Muscle of leg (tissue), 11 donors: ENCODE results near the gene ZNF296. TPM values are rescaled to one million over a fixed set of nuclear protein-coding genes. Genes with fewer than 3 reads are reported as not detected.

ENCODE experiments used
- DNase-seq: peaks from one replicate; pipeline ENCODE4 v3.0.0; 2013
- H3K27ac ChIP-seq: one replicate; pipeline ENCODE4 v1.5.1; 2013; ENCODE audit warnings: mild to moderate bottlenecking, low read length, control low read depth
- H3K27me3 ChIP-seq: one replicate; pipeline ENCODE4 v1.6.1; 2013; ENCODE audit warnings: low read length; ENCODE audit not compliant: control insufficient read depth, insufficient read depth
- H3K36me3 ChIP-seq: one replicate; pipeline ENCODE4 v1.6.1; 2013; ENCODE audit warnings: low read length; ENCODE audit not compliant: control insufficient read depth, insufficient read depth
- H3K4me1 ChIP-seq: one replicate; pipeline ENCODE4 v1.6.1; 2013; ENCODE audit warnings: low read length; ENCODE audit not compliant: control insufficient read depth, insufficient read depth
- H3K4me3 ChIP-seq: one replicate; pipeline ENCODE4 v1.5.1; 2013; ENCODE audit warnings: low read length, control low read depth
- H3K9me3 ChIP-seq: replicated peaks from 2 replicates; pipeline ENCODE4 v1.6.1; 2013; ENCODE audit warnings: low read depth, low read length; ENCODE audit not compliant: control insufficient read depth
- WGBS: methylation state at CpG from one replicate; pipeline ENCODE4 v1.1.5; 2013; ENCODE audit warnings: missing lambda C conversion rate; ENCODE audit not compliant: insufficient coverage; 5-methylcytosine and 5-hydroxymethylcytosine counted together
- polyA plus RNA-seq, 8 donors: library from polyadenylated mRNA; unstranded; fragments of 120-200 nt; gene quantifications; one replicate each; pipeline versions ENCODE4 v1.2.1 to v1.2.3, GENCODE V29; 2013; ENCODE audit warnings: inconsistent platforms in 1 of 8, low replicate concordance in 1 of 8; ENCODE audit not compliant: insufficient read length in 8 of 8, insufficient read depth in 1 of 8
- total RNA-seq: library from RNA; stranded (reverse); fragments of 120-200 nt; gene quantifications from one replicate; pipeline ENCODE4 v1.2.4, GENCODE V29; 2013

ZNF296 gene
- total and polyA plus RNA-seq, 9 donors, result 0.13 to 1.5 (median 0.65) TPM

DNA sequence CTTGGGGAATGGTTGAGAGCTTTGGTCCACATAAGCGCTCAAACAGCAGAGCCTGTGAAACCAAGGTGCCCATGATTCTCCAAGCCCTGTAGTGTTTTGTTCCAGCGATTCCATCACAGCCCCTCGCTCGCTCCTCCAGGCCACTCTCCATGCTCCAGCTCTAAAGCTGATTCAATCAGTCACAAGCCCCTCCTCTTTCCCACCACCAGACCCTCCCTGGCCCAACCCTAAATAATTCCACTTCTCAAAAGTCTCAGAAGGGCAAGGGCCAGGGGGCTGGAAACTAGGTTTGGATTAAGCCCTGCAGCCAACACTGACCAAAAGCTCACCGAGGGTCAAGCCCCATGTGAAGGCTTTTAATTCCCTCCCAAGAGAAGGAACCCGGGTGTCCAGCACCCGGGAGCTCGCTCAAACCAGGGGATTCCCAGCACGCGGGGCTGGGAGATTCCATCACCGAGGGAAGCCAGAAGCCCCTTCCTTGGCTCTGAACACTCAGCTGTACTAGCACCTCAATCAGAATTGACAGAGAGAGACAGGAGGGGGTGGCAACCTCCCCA is 1.5 kb downstream of the ZNF296 start:
- Histone ChIP-seq H3K9me3 (no peaks in the 10 kb centered on the region), H3K27ac (no peak overlapping the region), H3K27me3 (peaks cover 4% of the 10 kb centered on the region), H3K4me1 (peaks cover 31% of the 10 kb centered on the region), H3K36me3 (peaks cover 17% of the 10 kb centered on the region), H3K4me3 (no peak overlapping the region)
- no peak for DNase-seq
- 45% methylated on average over 8 of the region's 11 CpGs for WGBS

DNA sequence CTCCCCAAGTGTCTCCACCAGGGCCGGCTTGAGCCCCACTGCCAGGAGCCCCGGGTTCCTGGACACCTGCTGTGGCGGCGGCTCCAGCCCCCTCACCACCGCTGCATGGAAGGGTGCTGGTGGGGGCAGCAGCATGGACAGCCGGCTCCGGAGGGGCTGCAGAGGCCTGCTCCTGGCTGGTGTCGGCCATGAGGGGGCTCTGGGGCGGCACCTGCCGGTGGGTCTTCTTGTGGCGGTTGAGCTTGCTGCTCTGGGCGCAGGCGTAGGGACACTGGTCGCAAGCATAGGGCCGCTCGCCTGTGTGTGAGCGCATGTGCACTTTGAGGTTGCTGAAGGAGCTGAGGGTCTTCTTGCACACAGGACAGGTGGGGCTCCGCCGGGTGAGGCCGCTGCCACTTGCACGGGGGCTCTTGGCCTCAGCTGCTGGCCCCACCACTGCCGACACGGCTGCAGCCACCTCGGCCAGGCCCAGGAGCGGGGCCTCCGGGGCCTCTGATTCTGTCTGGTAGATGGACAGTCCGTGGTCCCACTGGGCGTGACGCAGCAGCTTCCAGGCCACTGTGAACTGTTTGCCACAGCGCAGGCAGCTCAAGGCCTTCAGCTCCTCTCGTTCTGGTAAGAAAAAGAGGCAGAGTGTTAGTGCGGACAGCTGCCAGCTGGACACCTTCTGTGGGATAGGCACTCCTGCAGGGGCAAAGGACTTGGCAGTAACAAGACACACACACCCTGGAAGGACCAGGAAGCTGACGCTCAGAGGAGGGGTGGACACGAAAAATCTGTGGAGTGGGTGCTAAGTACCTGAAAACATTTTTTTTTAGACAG is 4.1 kb downstream of the ZNF296 start:
- H3K27ac ChIP-seq, result no peak overlapping the region
- H3K36me3 ChIP-seq, result peaks cover 36% of the 10 kb centered on the region
- WGBS, result 83% methylated on average over 30 of the region's 34 CpGs
- no peak overlapping the region for H3K4me3 ChIP-seq
- DNase-seq, result no peak
- H3K4me1 ChIP-seq, result peaks cover 25% of the 10 kb centered on the region
- peaks cover 4% of the 10 kb centered on the region for H3K27me3 ChIP-seq
- no peaks in the 10 kb centered on the region for H3K9me3 ChIP-seq

DNA sequence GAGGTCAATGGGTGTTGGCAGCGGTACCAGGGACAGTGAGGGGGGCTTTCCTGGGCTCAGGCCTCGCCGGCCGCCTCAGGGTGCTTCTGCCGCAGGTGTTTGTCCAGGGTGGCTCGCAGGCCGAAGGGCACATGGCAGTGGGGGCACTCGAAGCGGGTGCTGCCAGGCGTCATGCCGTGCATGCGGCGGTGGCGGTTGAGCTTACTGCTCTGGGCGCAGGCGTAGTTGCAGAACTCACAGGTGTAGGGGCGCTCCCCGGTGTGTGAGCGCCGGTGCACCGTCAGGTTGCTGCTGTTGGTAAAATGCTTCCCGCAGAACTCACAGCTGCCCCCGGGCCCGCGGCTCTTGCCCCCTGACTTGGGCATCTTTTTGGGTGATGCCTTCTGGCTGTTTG is 4.7 kb downstream of the ZNF296 start:
- H3K36me3 ChIP-seq, result peaks cover 42% of the 10 kb centered on the region
- H3K4me1 ChIP-seq, result peaks cover 22% of the 10 kb centered on the region
- peaks cover 4% of the 10 kb centered on the region for H3K27me3 ChIP-seq
- WGBS, result 90% methylated on average over 20 of the region's 25 CpGs
- no peaks in the 10 kb centered on the region for H3K9me3 ChIP-seq
- DNase-seq, result no peak
- no peak overlapping the region for H3K27ac ChIP-seq
- no peak overlapping the region for H3K4me3 ChIP-seq

DNA sequence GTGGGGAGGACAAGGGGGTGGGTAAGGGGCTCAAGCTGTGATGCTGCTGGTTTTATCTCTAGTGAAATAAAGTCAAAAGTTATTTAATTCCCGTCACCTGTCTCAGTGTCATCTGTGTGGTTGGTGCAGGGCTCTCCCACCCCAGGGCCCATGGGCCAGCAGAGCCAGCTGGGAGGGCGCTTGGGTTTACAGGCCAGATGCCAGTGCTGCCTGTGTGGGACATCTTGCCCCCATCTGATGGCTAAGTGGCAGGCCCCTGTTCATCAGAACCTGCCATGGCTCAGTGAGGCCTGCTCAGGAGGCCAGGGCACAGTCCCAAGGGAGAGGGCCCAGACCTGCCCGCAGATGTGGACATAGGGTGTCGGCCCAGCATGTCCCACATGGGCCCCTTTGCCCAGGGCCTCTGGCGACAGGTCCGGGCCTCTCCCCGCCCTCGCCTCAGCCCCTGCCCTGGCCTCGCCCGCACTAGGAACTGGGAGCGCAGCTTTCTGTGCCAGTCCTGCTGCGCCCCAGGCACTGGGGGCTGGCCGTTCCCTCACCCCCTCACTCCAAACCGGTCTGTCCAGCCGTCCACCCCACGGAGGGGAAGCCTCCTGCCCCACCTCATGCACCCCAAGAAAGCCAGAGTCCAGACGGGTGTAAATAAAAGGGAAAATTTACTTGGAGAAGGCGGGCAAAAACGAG is 5.3 kb downstream of the ZNF296 start:
- Histone ChIP-seq H3K27me3 (peaks cover 4% of the 10 kb centered on the region), H3K4me1 (peaks cover 19% of the 10 kb centered on the region), H3K36me3 (peaks cover 44% of the 10 kb centered on the region), H3K27ac (no peak overlapping the region), H3K9me3 (no peaks in the 10 kb centered on the region), H3K4me3 (no peak overlapping the region)
- no peak for DNase-seq
- WGBS, result 87% methylated on average over 16 of the region's 19 CpGs

DNA sequence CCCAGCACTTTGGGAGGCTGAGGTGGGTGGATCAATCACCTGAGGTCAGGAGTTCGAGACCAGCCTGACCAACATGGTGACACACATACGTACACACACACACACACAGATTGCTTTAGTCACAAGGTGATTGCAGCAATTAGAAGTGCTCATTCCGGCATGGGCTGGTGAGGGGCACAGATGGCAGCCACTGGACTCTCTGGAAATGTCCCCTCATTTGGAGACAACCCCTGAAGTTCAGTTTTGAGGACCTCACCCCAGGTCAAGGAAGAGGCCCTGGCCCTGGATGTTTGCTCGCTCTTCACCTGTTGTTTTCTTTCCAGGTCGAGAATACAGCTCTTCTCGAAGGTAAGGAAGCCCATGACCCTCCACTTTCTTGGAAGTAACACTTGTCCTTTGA is 6.1 kb downstream of the ZNF296 start:
- 89% methylated on average over 4 of the region's 6 CpGs for WGBS
- H3K27me3 ChIP-seq, result no peaks in the 10 kb centered on the region
- peaks cover 52% of the 10 kb centered on the region for H3K36me3 ChIP-seq

DNA sequence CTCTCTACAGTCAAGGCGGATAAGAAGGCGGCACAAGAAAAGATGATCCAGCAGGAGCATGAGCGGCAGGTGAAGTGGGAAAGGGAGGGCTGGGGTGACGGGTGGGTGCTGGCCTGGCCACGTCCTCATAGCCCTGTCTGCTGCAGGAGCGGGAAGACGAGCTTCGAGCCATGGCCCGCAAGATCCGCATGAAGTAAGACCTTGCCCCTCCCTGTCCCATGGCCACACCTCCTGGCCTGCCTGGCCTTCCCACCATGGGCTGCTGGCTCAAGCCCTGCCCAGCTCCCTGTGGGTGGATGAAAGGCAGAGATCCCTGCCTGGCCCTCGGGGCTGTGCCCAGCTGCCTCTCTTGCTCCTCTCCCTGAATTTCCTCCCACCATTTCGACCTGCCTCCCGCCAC is 7.2 kb downstream of the ZNF296 start:
- no peak for DNase-seq
- no peaks in the 10 kb centered on the region for H3K9me3 ChIP-seq
- H3K4me1 ChIP-seq, result peaks cover 5% of the 10 kb centered on the region
- 58% methylated on average over 10 of the region's 13 CpGs for WGBS
- H3K4me3 ChIP-seq, result no peak overlapping the region
- H3K27ac ChIP-seq, result no peak overlapping the region
- no peaks in the 10 kb centered on the region for H3K27me3 ChIP-seq
- H3K36me3 ChIP-seq, result peaks cover 62% of the 10 kb centered on the region

More for the DNA sequence above, 6.1 kb downstream of the ZNF296 start:
- Histone ChIP-seq H3K4me3 (no peak overlapping the region), H3K9me3 (no peaks in the 10 kb centered on the region), H3K27ac (no peak overlapping the region), H3K4me1 (peaks cover 12% of the 10 kb centered on the region)
- DNase-seq, result no peak

DNA sequence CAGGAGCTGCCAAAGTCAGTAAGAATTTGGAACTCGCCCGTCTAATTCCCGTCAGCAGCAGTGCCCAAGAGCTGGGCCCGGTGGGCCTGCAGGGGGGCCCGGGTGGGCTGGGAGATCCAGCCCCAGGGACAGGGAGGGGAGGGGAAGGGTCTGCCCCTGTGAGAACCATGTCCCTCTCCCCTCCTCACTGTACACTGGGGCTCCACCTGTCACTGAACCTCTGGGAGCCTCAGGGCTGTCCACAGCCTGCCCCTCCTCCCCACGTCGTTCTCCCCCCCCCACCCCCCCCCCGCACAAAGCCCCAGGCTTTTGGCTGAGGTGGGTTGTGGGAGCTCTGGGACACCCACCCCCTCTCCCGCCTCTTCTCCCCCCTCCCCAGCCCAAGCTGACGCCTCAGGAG is 8.2 kb downstream of the ZNF296 start:
- Histone ChIP-seq H3K4me1 (peaks cover 5% of the 10 kb centered on the region), H3K9me3 (no peaks in the 10 kb centered on the region), H3K4me3 (no peak overlapping the region), H3K27ac (no peak overlapping the region), H3K36me3 (peaks cover 72% of the 10 kb centered on the region), H3K27me3 (no peaks in the 10 kb centered on the region)
- WGBS, result 72% methylated on average over 3 of the region's 10 CpGs
- no peak for DNase-seq

DNA sequence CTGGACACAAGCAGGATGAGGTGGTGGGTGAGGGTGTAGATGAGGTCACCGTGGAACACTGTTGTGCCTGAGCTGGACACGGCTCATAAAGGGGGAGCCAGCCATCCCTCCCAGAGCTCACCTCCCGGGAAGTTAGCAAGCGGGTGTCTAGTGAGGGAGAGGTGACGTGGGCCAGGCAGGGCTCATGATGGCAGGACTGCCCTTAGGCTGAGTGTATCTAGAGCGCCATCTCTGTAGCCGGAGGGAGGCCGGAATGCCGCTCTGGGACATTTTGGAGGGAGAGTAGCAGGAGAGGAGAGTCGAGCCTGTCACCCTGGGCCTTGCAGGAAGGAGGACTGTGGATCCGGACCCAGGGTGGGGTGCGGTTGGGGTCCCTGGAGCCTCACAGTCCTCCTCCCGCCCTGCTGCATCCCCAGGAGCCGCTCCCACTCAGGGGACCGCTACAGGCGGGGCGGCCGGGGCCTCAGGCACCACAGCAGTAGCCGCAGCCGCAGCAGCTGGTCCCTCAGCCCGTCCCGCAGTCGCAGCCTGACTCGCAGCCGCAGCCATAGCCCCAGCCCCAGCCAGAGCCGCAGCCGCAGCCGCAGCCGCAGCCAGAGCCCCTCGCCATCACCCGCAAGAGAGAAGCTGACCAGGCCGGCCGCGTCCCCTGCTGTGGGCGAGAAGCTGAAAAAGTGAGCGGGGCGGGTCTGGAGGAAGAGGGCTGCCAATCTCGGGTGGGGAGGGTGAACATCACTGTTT is 9.2 kb downstream of the ZNF296 start:
- H3K4me1 ChIP-seq, result peaks cover 3% of the 10 kb centered on the region
- H3K27ac ChIP-seq, result no peak overlapping the region
- WGBS, result 90% methylated on average over 36 of the region's 38 CpGs
- H3K36me3 ChIP-seq, result peaks cover 78% of the 10 kb centered on the region
- DNase-seq, result no peak
- no peaks in the 10 kb centered on the region for H3K9me3 ChIP-seq
- H3K27me3 ChIP-seq, result no peaks in the 10 kb centered on the region
- no peak overlapping the region for H3K4me3 ChIP-seq

DNA sequence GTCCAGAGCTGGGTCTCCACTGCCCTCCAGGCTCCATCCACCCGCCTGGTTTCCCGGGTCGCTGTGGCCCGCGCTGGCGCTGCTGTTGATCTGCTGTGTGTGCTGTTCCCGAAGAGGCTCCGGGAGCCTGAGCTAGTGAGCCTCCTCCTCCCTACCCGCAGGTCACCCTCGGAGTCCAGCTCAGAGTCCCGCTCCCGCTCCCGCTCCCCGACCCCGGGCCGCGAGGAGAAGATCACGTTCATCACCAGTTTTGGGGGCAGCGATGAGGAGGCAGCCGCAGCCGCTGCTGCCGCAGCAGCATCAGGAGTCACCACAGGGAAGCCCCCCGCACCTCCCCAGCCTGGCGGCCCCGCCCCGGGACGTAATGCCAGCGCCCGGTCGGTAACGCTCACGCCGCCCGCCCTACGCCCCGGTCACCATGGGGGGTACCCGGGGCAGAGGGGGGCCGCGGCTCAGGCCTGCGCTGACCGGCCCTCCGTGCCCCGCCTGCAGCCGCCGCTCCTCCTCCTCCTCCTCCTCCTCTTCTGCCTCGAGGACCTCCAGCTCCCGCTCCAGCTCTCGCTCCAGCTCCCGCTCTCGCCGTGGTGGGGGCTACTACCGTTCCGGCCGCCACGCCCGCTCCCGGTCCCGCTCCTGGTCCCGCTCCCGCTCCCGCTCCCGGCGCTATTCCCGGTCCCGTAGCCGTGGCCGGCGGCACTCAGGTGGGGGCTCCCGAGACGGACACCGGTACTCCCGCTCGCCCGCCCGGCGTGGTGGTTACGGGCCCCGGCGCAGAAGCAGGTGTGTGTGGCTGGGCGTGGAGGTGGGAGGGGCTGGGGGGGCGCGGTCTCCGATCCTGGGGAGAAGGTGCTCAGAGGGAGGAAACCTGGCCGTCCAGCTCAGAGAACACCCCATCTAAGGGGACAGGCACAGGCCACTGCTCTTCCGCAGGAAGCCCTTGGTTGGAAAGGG is 12.2 kb downstream of the ZNF296 start:
- no peaks in the 10 kb centered on the region for H3K4me1 ChIP-seq
- peaks cover 82% of the 10 kb centered on the region for H3K36me3 ChIP-seq
- DNase-seq, result no peak
- no peaks in the 10 kb centered on the region for H3K27me3 ChIP-seq
- H3K27ac ChIP-seq, result no peak overlapping the region
- WGBS, result 95% methylated on average over 81 of the region's 85 CpGs
- no peak overlapping the region for H3K4me3 ChIP-seq
- H3K9me3 ChIP-seq, result no peaks in the 10 kb centered on the region
